Measurements from ENCODE around the gene ARHGEF1. TPM values are rescaled to one million over a fixed set of nuclear protein-coding genes. Genes with fewer than 3 reads are reported as not detected.

Gene ARHGEF1
- total RNA-seq, 1 donor from 2014 or later = 69.9 TPM

DNA sequence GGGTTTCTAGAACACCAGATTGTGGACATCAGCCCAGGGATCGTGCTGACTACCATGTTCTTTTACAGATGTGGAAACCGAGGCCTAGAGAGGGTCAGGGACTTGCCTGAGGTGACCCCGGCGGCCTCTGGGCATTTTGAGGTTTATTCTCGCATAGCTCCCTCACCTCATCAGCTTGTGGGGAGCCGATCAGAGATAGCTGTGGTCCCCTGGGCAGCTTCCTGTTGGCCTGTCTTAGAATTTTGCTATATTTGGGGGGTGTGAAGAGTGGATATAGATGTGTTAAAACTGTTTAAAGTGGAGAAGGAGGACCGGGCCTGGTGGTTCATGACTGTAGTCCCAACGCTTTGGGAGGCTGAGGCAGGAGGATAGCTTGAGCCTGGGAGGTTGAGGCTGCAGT lies 6.9 kb downstream of the ARHGEF1 start:
- TF ChIP-seq, protein P1, sequence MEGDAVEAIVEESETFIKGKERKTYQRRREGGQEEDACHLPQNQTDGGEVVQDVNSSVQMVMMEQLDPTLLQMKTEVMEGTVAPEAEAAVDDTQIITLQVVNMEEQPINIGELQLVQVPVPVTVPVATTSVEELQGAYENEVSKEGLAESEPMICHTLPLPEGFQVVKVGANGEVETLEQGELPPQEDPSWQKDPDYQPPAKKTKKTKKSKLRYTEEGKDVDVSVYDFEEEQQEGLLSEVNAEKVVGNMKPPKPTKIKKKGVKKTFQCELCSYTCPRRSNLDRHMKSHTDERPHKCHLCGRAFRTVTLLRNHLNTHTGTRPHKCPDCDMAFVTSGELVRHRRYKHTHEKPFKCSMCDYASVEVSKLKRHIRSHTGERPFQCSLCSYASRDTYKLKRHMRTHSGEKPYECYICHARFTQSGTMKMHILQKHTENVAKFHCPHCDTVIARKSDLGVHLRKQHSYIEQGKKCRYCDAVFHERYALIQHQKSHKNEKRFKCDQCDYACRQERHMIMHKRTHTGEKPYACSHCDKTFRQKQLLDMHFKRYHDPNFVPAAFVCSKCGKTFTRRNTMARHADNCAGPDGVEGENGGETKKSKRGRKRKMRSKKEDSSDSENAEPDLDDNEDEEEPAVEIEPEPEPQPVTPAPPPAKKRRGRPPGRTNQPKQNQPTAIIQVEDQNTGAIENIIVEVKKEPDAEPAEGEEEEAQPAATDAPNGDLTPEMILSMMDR (conservative IDR thresholded peaks at IDR 0.05) = no peak
- no peaks in the 10 kb centered on the region for H3K36me3 Mint-ChIP-seq (ENCODE audit: low read depth)
- H3K9me3 Mint-ChIP-seq = no peaks in the 10 kb centered on the region
- DNase-seq (ENCODE audit: low read depth, low spot score) = no peak
- H3K4me1 Mint-ChIP-seq = peaks cover 21% of the 10 kb centered on the region
- H3K27me3 Mint-ChIP-seq (ENCODE audit: low read depth) = no peaks in the 10 kb centered on the region
- no peak overlapping the region for H3K27ac Mint-ChIP-seq (ENCODE audit: unreplicated experiment)
- peak overlapping the region; percentile 31 for H3K4me3 Mint-ChIP-seq

DNA sequence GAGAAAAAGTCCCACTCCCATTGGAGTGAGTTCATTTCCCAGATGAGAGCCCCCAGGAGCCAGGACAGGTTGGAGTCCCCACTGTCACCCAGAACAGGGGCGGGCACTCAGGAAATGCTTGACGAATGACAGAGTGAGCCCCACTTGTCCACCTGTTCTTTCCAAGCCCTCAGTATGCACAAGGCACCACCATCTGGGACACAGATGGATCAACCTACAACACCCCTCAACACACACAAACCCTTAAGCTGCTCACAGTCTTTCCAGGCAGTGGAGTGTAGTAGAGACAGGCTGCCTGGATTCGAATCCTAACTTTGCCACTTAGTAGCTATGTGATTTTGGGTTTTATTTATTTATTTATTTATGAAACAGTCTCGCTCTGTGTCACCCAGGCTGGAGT lies 8.0 kb downstream of the ARHGEF1 start:
- TF ChIP-seq, protein P1 (conservative IDR thresholded peaks at IDR 0.05) = no peak
- DNase-seq (ENCODE audit: low read depth, low spot score) = no peak
- H3K27ac Mint-ChIP-seq (ENCODE audit: unreplicated experiment) = no peak overlapping the region
- H3K4me3 Mint-ChIP-seq = no peak overlapping the region
- H3K27me3 Mint-ChIP-seq (ENCODE audit: low read depth) = no peaks in the 10 kb centered on the region
- no peaks in the 10 kb centered on the region for H3K9me3 Mint-ChIP-seq
- H3K36me3 Mint-ChIP-seq (ENCODE audit: low read depth) = peaks cover 3% of the 10 kb centered on the region
- peaks cover 21% of the 10 kb centered on the region for H3K4me1 Mint-ChIP-seq

DNA sequence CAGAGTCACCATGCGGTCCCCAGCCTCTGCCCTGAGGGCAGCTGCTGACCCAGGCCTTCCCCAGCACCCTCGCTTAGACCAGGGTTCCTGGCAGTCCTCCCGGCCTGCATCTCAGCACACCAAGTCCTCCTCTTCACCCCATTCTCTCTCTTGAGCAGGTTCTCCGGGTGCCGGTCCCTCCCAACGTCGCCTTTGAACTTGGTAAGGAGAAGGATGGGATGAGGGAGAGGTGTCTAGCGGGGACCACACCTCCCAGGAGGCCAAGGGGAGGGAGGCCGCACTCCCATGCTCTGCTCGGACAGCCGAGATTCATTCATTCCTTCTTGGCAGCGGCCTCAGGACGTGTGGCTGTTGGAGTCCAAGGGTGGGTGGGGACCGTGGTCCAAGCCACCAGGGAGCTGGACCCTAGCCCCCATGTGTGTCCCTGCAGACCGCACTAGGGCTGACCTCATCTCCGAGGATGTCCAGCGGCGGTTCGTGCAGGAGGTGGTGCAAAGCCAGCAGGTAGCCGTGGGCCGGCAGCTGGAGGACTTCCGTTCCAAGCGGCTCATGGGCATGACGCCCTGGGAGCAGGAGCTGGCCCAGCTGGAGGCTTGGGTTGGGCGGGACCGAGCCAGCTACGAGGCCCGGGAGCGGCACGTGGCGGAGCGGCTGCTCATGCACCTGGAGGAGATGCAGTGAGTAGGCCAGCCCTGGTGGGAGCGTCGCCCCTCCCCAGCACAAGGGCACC lies 9.4 kb downstream of the ARHGEF1 start:
- no peaks in the 10 kb centered on the region for H3K27me3 Mint-ChIP-seq (ENCODE audit: low read depth)
- H3K36me3 Mint-ChIP-seq (ENCODE audit: low read depth) = peaks cover 3% of the 10 kb centered on the region
- TF ChIP-seq, protein P1 (conservative IDR thresholded peaks at IDR 0.05) = no peak
- H3K27ac Mint-ChIP-seq (ENCODE audit: unreplicated experiment) = no peak overlapping the region
- no peaks in the 10 kb centered on the region for H3K9me3 Mint-ChIP-seq
- H3K4me3 Mint-ChIP-seq = no peak overlapping the region
- DNase-seq (ENCODE audit: low read depth, low spot score) = no peak
- peaks cover 7% of the 10 kb centered on the region for H3K4me1 Mint-ChIP-seq

DNA sequence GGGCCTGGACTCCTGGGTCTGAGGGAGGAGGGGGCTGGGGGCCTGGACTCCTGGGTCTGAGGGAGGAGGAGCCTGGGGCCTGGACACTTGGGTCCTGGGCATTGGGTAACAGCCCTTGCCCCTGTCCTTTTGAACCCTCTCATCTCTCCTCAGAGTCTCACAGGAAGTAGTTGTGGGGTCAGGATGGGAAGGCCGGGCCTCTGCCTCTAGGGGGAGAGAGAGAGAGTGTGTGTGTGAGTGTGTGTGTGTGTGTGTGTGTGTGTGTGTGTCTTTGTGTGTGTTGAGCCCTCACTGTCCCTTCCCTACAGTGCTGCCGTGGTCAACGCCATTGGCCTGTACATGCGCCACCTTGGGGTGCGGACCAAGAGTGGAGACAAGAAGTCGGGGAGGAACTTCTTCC lies 10.9 kb downstream of the ARHGEF1 start:
- H3K4me3 Mint-ChIP-seq = no peak overlapping the region
- no peaks in the 10 kb centered on the region for H3K9me3 Mint-ChIP-seq
- H3K36me3 Mint-ChIP-seq (ENCODE audit: low read depth) = peaks cover 3% of the 10 kb centered on the region
- TF ChIP-seq, protein P1 (conservative IDR thresholded peaks at IDR 0.05) = no peak
- no peak overlapping the region for H3K27ac Mint-ChIP-seq (ENCODE audit: unreplicated experiment)
- H3K4me1 Mint-ChIP-seq = peaks cover 3% of the 10 kb centered on the region
- no peaks in the 10 kb centered on the region for H3K27me3 Mint-ChIP-seq (ENCODE audit: low read depth)
- no peak for DNase-seq (ENCODE audit: low read depth, low spot score)

DNA sequence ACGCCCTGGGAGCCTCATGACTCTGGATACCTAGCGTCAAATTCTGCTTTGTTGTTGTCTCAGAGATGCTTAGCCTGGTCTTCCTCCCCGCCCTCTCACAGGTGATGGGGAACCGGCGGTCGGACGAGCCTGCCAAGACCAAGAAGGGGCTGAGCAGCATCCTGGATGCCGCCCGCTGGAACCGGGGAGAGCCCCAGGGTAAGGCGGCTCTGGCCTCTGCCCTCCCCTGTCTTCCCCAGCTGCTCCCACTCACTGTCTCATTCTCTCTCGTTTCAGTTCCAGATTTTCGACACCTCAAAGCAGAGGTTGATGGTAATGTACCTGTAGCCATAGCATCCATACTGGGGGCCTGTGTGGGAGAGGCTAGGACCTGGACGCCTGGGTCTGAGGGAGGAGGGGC lies 11.4 kb downstream of the ARHGEF1 start:
- TF ChIP-seq, protein P1 (conservative IDR thresholded peaks at IDR 0.05) = no peak
- H3K36me3 Mint-ChIP-seq (ENCODE audit: low read depth) = peaks cover 6% of the 10 kb centered on the region
- H3K27ac Mint-ChIP-seq (ENCODE audit: unreplicated experiment) = no peak overlapping the region
- H3K9me3 Mint-ChIP-seq = no peaks in the 10 kb centered on the region
- no peaks in the 10 kb centered on the region for H3K27me3 Mint-ChIP-seq (ENCODE audit: low read depth)
- DNase-seq (ENCODE audit: low read depth, low spot score) = no peak
- H3K4me1 Mint-ChIP-seq = peaks cover 3% of the 10 kb centered on the region
- no peak overlapping the region for H3K4me3 Mint-ChIP-seq
